Loucy (cell line): ENCODE results near the gene RAVER2.

Experiments
- CTCF ChIP-seq: fragments of 200-600 bp; sonication (generic); conservative IDR thresholded peaks from 2 replicates; pipeline ENCODE4 v1.5.1; 2014; ENCODE audit warnings: mild to moderate bottlenecking, antibody characterized with exemption, low read length
- EZH2phosphoT487 ChIP-seq: fragments of 200-600 bp; IDR thresholded peaks from 2 replicates; pipeline ENCODE4 v1.6.1; 2018; ENCODE audit warnings: antibody characterized with exemption, mild to moderate bottlenecking, moderate library complexity, borderline replicate concordance

GRCh38 chr1:64844609-64845008 is 99.7 kb downstream of the RAVER2 start:
- no peak for TF ChIP-seq CTCF
- TF ChIP-seq EZH2phosphoT487, result no peak
